Amygdala (tissue), 56 donors: ENCODE measurements around the gene DUSP22.
"Not testable (repeated sequence)": the region's sequence is repeated elsewhere in the genome, so short reads cannot be mapped to it uniquely, and the experiment has no call there.

Source experiments
- DNase-seq, 56 donors: peaks; one replicate each; lab custom pipeline; 2025; lab: John Stamatoyannopoulos, UW

The DUSP22 gene

DNA sequence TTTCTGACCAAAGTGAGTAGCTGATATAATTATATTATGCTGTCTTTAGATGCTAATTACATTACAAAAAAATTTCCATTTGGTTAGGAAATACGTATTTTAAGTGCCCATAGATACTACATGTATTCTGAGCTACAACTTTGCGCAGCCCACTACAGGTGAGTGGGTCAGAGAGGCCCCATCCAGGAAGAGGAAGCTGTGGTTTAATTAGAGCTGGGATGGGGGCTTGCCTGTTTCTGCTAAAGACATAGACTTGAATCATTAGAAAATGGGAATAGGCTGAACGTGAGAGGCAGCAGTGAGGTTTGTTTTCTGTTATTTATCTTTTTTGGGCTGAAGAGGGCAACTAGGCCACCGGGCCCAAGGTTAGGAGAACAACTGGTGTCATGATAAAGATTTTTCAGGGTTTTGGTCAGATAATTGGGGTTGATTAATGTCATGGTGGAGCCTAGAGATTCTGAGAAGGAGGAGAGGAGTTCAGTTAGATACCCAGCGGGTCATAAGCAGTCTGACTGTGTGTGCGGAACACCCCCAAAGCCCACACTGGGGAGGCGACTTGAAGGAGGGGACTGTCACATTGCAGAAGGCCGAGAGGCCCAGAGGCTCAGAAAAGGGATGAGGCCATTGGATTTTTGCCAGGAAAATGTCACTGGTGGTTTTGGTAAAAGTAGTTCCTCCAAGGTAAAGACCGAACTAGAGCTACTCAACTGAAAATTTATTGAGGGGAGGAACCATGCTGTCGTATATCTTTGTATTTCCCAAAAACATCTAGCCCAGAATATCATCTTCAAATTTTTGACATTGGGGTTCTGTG lies 84.7 kb downstream of the DUSP22 start:
- DNase-seq, result no peak

- DNase-seq, result not testable (repeated sequence)
Observed at GRCh38 chr6:377641-378020, 85.3 kb downstream of the DUSP22 start.

DNA sequence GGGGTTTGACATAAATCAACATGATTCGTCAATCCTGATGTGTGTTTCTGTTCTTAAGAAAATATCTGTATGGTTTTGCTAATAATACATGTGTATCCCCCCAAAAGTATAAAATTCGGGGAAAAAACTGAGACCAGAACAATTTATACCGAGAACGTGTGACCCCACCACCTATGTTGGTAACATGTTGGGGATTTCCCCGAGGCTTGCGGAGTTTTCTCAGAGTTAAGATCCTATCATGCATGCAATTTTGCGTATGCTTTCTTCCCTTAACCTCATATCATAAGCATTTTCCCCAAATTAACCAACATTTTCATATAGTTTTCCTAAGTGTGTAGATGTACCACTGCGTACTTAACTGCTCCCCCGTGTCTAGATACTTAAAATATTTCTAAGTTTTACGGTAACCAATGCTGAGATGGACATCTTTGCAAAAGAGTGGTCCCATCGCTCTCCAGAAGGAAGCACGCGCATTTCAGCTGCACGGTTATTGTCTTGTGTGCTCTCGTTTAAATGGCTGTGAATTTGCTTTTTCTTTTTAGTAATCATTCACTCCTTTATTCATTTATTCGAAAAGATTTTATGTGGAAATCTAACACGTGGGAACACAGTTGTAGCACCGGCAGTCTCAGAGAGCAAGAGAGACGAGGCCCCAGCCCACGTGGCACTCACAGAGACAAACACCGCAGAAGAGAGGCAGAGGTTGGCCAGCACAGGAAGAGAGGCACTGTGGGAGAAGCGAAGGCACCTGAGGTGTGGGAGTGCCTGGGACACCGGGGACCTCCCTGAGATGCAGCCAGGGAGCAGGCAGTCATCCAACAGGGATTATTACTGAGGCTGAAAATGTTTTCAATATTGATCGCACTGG lies 86.0 kb downstream of the DUSP22 start:
- no peak for DNase-seq

GRCh38 chr6:378958-379409 lies 86.7 kb downstream of the DUSP22 start:
- DNase-seq, result no peak

GRCh38 chr6:379410-380181 lies 87.3 kb downstream of the DUSP22 start:
- no peak for DNase-seq

- DNase-seq, result no peak
Observed at GRCh38 chr6:380234-381218, 88.2 kb downstream of the DUSP22 start.

GRCh38 chr6:381742-382461 lies 89.6 kb downstream of the DUSP22 start:
- no peak for DNase-seq

GRCh38 chr6:382883-383810 lies 90.9 kb downstream of the DUSP22 start:
- no peak for DNase-seq

- no peak for DNase-seq
Observed at GRCh38 chr6:383856-384255, 91.6 kb downstream of the DUSP22 start.

DNA sequence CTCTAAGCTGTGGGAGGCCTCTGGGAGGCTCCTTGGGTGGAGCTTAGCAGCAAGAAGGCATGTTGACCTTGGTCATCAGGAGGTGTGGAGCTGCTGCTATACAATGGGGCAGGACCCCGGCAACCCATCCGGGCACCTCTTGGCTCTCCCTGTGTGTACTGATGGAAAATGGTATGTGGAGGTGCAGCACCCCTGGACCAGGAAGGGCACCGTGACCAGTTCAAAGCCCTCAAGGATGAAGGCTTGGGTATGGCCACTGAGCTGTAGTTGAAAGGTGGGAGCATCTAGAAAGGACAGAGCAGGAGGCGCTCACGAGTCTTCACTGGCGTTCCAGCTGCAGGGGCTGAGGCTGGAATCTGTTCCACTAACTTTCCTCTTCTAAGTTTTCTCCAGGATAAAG lies 92.6 kb downstream of the DUSP22 start:
- DNase-seq, result no peak

DNA sequence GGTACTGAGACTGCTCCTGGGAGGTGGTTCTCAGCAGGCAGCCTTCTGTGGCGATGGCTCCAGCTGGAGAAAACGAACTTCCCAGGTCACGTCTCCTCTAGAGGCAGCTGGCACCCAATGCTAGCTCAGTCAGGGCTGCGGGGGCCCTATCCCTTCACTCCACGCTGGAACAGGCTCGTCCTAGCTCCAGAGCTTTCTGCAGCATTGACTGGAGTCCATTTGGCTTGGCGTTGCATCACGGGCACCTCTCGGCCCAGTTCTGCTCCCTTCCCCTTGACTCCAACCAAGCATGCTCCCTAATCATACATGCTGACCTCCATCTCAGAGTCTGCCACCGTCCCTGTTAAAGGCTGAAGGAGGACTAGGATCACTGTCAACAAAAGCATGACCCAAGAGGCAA lies 93.3 kb downstream of the DUSP22 start:
- DNase-seq, result no peak

DNA sequence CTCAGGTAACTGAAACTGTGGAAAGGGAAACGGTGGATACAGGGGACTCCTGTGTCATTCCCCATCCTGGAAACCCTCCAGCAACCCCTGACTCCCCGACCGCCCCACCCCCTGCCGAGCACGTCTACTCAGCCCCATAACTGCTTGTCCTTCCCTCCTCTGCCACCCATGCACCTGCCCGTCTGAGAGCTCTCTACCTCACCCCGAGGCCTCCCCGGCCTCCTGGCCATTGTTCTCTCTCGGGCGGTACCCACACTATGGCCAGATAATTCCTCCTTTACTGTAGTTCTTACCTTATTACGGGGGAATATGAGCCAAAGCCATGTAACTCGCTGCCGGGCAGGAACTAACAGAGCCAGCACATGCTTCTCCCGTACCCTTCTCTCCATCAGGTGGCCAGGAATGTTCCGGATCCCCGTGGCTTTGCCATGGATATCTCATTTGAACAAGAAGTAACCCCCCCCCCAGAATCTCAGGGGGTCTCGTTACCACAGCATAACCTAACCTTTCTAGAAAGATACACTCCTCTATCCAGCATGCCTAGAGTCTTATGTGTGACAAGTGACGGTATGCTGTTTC lies 94.5 kb downstream of the DUSP22 start:
- no peak for DNase-seq

- no peak for DNase-seq
Observed at GRCh38 chr6:387293-387741, 95.0 kb downstream of the DUSP22 start.

DNA sequence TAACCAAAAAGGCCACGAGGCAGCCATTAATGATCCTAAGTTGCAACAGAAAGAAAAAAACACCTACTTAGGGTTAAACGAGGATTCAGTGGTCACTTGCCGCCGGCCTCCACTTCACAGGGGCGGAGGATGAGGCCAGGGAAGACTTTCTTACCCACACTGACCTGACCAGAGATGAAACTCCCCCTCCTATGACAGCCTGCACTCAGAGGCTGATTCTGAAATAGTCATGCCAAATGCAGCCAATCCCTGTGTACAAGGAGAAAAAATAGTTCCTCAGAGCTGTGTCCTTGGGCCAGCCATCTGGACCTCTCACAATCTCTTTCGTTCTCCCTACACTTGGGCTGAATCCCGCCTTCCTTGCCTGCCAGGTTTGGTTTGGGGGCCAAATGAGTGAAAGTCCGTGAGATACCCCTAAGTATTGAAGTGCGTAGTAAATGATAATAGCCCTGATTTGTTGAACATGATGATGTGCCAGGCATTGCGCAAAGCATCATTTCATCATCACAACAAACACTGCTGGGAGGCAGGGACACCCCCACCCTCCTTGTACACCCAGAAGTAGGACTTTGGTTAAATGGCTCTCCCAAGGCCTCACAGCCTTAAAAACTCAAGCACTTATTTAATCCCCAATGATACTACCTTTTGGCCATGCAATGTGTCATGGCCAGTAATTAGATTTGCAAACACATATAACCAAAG lies 96.1 kb downstream of the DUSP22 start:
- no peak for DNase-seq

DNA sequence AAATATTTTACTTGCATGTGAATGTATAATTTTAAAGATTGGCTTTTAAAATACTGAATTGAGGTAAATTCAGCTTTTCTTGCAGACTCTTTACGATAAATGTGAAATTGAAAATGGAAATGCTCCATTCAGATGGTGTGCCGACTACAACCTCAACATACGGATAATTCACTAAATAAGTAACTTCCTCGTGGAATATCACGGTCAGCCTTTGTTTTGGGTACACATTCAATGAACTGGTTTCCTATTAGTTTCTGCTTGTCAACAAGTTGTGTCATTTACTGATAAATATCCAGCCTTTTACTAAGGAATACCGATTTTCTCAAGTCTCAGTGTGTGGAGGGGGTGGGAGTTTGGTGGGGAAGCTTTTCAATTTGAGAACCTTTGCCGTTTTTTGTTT lies 96.9 kb downstream of the DUSP22 start:
- no peak for DNase-seq

- DNase-seq, result no peak
Observed at GRCh38 chr6:389622-390021, 97.3 kb downstream of the DUSP22 start.
